GM12878 (cell line): Measurements from ENCODE around the gene UBXN10. TPM values are rescaled to one million over a fixed set of nuclear protein-coding genes. Genes with fewer than 3 reads are reported as not detected.

Experiments
- ATAC-seq: fragments of 200-7000 bp; cut with Tn5 transposase; 3 replicates; pipeline ENCODE4 v1.9.1; 2020; ENCODE audit warnings: mild to moderate bottlenecking, moderate library complexity
- BruUV-seq: library from RNA; stranded (reverse); fragments of 400-500 nt; replicated peaks from 2 replicates; lab custom pipeline; 2021; lab: Mats Ljungman, UMichigan
- CTCF ChIA-PET: fragments of 300-600 bp; sonication (Branson Sonifier 250); formaldehyde crosslinking; extraction: SDS; loops from one replicate; lab custom pipeline; 2021; ENCODE audit warnings: inconsistent platforms; lab: Yijun Ruan, JAX
- POLR2A ChIA-PET: fragments of 350-600 bp; formaldehyde crosslinking; extraction: SDS; loops from one replicate; lab custom pipeline; 2021; ENCODE audit warnings: inconsistent platforms; lab: Charles Lee
- RAD21 ChIA-PET: fragments of 300-600 bp; sonication (Branson Sonifier 250); formaldehyde crosslinking; loops from one replicate; lab custom pipeline; 2023; ENCODE audit warnings: antibody characterized with exemption; ENCODE audit not compliant: unreplicated experiment; lab: Charles Lee
- SMC1A ChIA-PET: fragments of 300-600 bp; sonication (Branson Sonifier 250); formaldehyde crosslinking; loops from one replicate; lab custom pipeline; 2023; ENCODE audit not compliant: unreplicated experiment, uncharacterized antibody; lab: Charles Lee
- DNase-seq: peaks from one replicate; pipeline ENCODE4 v3.0.0-alpha.2; 2011; ENCODE audit warnings: low read depth, low spot score
- FAIRE-seq: peaks from 3 replicates; lab custom pipeline; 2011; peaks lifted over from hg19 to GRCh38; lab: Jason Lieb, UNC
- H2AFZ ChIP-seq: 2 replicates; pipeline ENCODE4 v1.6.0; 2011; ENCODE audit warnings: low read depth, low read length, control low read depth; ENCODE audit not compliant: control insufficient read depth
- H3K27ac ChIP-seq: 2 replicates; pipeline ENCODE4 v1.5.1; 2011; ENCODE audit warnings: control low read depth; ENCODE audit not compliant: control insufficient read depth, insufficient read depth
- H3K27me3 ChIP-seq, 2 experiments: replicated peaks in 1 of 2; 2 replicates each; pipeline versions ENCODE4 v1.6.0 to v1.6.1; 2011; ENCODE audit warnings: low read length in 1 of 2; ENCODE audit not compliant: control insufficient read depth in 2 of 2, insufficient read depth in 2 of 2
- H3K36me3 ChIP-seq, 2 experiments: 2 replicates each; pipeline ENCODE4 v1.5.1; 2011; ENCODE audit warnings: low read length in 1 of 2; ENCODE audit not compliant: control insufficient read depth in 2 of 2, insufficient read depth in 2 of 2
- H3K4me1 ChIP-seq: 2 replicates; pipeline ENCODE4 v1.6.1; 2011; ENCODE audit warnings: mild to moderate bottlenecking, low read length, moderate library complexity, mixed read lengths; ENCODE audit not compliant: control insufficient read depth, insufficient read depth
- H3K4me2 ChIP-seq: 2 replicates; pipeline ENCODE4 v1.6.0; 2011; ENCODE audit warnings: control low read depth; ENCODE audit not compliant: control insufficient read depth, insufficient read depth
- H3K4me3 ChIP-seq: fragments of 200-600 bp; sonication (generic); 2 replicates; pipeline ENCODE4 v1.5.1; 2016
- H3K79me2 ChIP-seq: 2 replicates; pipeline ENCODE4 v1.6.0; 2011; ENCODE audit warnings: low read length; ENCODE audit not compliant: control insufficient read depth, insufficient read depth
- H3K9ac ChIP-seq: 2 replicates; pipeline ENCODE4 v1.8.0; 2011; ENCODE audit warnings: low read length, control low read depth, mixed read lengths; ENCODE audit not compliant: control insufficient read depth, insufficient read depth
- H3K9me3 ChIP-seq: replicated peaks from 3 replicates; pipeline ENCODE4 v1.5.1; 2011; ENCODE audit warnings: mild to moderate bottlenecking, low read length; ENCODE audit not compliant: control insufficient read depth, insufficient read depth
- H4K20me1 ChIP-seq: 2 replicates; pipeline ENCODE4 v1.6.0; 2011; ENCODE audit not compliant: control insufficient read depth, insufficient read depth
- BACH1 ChIP-seq: fragments of 450-650 bp; IDR thresholded peaks from 2 replicates; pipeline ENCODE4 v1.6.1; 2017; ENCODE audit warnings: mild to moderate bottlenecking, borderline replicate concordance
- E2F4 ChIP-seq: IDR thresholded peaks from 2 replicates; pipeline ENCODE4 v1.6.1; 2012; ENCODE audit warnings: low read depth, low read length, improper control_type of control experiment
- HDAC2 ChIP-seq: fragments of 200-600 bp; sonication (generic); IDR thresholded peaks from 2 replicates; pipeline ENCODE4 v1.6.1; 2017
- HDAC6 ChIP-seq: fragments of 200-600 bp; sonication (generic); IDR thresholded peaks from one replicate; pipeline ENCODE4 v1.8.0; 2017; ENCODE audit warnings: antibody characterized with exemption; ENCODE audit not compliant: unreplicated experiment
- NFYA ChIP-seq: IDR thresholded peaks from 2 replicates; pipeline ENCODE4 v1.6.1; 2011; ENCODE audit warnings: low read depth, mild to moderate bottlenecking, low read length, improper control_type of control experiment, borderline replicate concordance
- POLR2A ChIP-seq: IDR thresholded peaks from 2 replicates; pipeline ENCODE4 v1.6.1; 2011; ENCODE audit warnings: low read depth, mild to moderate bottlenecking, low read length
- PRDM15 ChIP-seq: fragments of 450-650 bp; formaldehyde crosslinking; IDR thresholded peaks from 2 replicates; pipeline ENCODE4 v1.4.0; 2020; ENCODE audit warnings: mild to moderate bottlenecking, moderate library complexity
- SMC3 ChIP-seq: IDR thresholded peaks from 2 replicates; pipeline ENCODE4 v1.6.1; 2011; ENCODE audit warnings: low read length, improper control_type of control experiment, borderline replicate concordance
- SP1 ChIP-seq: IDR thresholded peaks from one replicate; pipeline ENCODE4 v1.6.1; 2011; ENCODE audit warnings: low read depth, low read length
- ZNF217 ChIP-seq: fragments of 450-650 bp; IDR thresholded peaks from 2 replicates; pipeline ENCODE4 v1.6.1; 2017; ENCODE audit warnings: antibody characterized with exemption, mild to moderate bottlenecking
- WGBS: methylation state at CpG from one replicate; pipeline ENCODE4 v1.1.6; 2016; ENCODE audit warnings: low lambda C conversion rate; ENCODE audit not compliant: insufficient replicate concordance, insufficient coverage; ENCODE audit errors: missing lambda C conversion rate; 5-methylcytosine and 5-hydroxymethylcytosine counted together
- in situ Hi-C: fragments of 300-500 bp; cut with MboI; formaldehyde crosslinking; loops from 9 replicates; pipeline ENCODE4 v1.14.3; 2018; ENCODE audit warnings: mixed read lengths
- intact Hi-C: fragments of 100-400 bp; cut with micrococcal nuclease; formaldehyde crosslinking; loops from one replicate; pipeline ENCODE4 v1.14.2; 2022; ENCODE audit not compliant: unreplicated experiment
- polyA plus RNA-seq, 11 experiments: library from polyadenylated mRNA; depleted of rRNA in 4 of 11; unstranded in 6 of 11; stranded (reverse) in 5 of 11; fragments of >200 nt; fragmentation: Nextera tagmentation in 4 of 11; fragmentation: Illumina TruSeq in 1 of 11; extraction: Ambion mirVana in 4 of 11; extraction: Trizol in 1 of 11; gene quantifications; 1 replicate in 1 of 11; 2 replicates in 10 of 11; pipeline versions ENCODE4 v1.2.1 to v1.2.3, GENCODE V29; 2011 to 2016; ENCODE audit warnings: inconsistent platforms in 2 of 11, missing spikeins in 2 of 11, low read depth in 1 of 11
- total RNA-seq, 4 experiments: library from RNA; depleted of rRNA in 3 of 4; stranded (reverse); fragments of >200 nt in 3 of 4; fragmentation: Illumina TruSeq in 1 of 4; extraction: Trizol in 1 of 4; gene quantifications; 2 replicates each; pipeline versions ENCODE4 v1.2.1 to v1.2.3, GENCODE V29; 2013 to 2021
- TF ChIP-seq, protein P1 (sequence below): IDR thresholded peaks from 2 replicates; pipeline ENCODE4 v1.6.1; 2012; ENCODE audit warnings: mild to moderate bottlenecking, low read depth, low read length

UBXN10 gene
- total and polyA plus RNA-seq, 10 of the 15 experiments (the other 5 are each of a cell fraction or from before 2014, with no cell fraction given): 0.03 to 0.15 (median 0.06) TPM; not detected in 7

GRCh38 chr1:20136249-20136648, 49.6 kb upstream of the UBXN10 start:
- H3K9me3 ChIP-seq: no peaks in the 10 kb centered on the region
- WGBS: 93% methylated on average over 3 of the region's 3 CpGs
- ChIA-PET CTCF (interaction anchor here (0.7 kb wide), 1 partner anchor 23 kb away, joined by 3 read pairs; no protein-coding TSS in a partner anchor), SMC1A (interaction anchor here (2.0 kb wide), 1 partner anchor 10 kb away, joined by 5 read pairs; no protein-coding TSS in a partner anchor), POLR2A (no interaction called here), RAD21 (no interaction called here)
- no peaks in the 10 kb centered on the region for H3K4me1 ChIP-seq
- H3K4me3 ChIP-seq: no peak overlapping the region
- H4K20me1 ChIP-seq: no peaks in the 10 kb centered on the region
- H3K27ac ChIP-seq: no peak overlapping the region
- ATAC-seq (no peak), DNase-seq (no peak), FAIRE-seq (no peak)
- no peak for TF ChIP-seq SMC3
- no peak for TF ChIP-seq BACH1
- TF ChIP-seq E2F4: no peak
- TF ChIP-seq ZNF217: no peak
- no peak for TF ChIP-seq PRDM15
- TF ChIP-seq NFYA: no peak
- TF ChIP-seq POLR2A: no peak
- TF ChIP-seq, protein P1, sequence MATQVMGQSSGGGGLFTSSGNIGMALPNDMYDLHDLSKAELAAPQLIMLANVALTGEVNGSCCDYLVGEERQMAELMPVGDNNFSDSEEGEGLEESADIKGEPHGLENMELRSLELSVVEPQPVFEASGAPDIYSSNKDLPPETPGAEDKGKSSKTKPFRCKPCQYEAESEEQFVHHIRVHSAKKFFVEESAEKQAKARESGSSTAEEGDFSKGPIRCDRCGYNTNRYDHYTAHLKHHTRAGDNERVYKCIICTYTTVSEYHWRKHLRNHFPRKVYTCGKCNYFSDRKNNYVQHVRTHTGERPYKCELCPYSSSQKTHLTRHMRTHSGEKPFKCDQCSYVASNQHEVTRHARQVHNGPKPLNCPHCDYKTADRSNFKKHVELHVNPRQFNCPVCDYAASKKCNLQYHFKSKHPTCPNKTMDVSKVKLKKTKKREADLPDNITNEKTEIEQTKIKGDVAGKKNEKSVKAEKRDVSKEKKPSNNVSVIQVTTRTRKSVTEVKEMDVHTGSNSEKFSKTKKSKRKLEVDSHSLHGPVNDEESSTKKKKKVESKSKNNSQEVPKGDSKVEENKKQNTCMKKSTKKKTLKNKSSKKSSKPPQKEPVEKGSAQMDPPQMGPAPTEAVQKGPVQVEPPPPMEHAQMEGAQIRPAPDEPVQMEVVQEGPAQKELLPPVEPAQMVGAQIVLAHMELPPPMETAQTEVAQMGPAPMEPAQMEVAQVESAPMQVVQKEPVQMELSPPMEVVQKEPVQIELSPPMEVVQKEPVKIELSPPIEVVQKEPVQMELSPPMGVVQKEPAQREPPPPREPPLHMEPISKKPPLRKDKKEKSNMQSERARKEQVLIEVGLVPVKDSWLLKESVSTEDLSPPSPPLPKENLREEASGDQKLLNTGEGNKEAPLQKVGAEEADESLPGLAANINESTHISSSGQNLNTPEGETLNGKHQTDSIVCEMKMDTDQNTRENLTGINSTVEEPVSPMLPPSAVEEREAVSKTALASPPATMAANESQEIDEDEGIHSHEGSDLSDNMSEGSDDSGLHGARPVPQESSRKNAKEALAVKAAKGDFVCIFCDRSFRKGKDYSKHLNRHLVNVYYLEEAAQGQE: no peak
- no peak for TF ChIP-seq HDAC2
- TF ChIP-seq SP1: no peak
- TF ChIP-seq HDAC6: no peak
- H3K79me2 ChIP-seq: no peaks in the 10 kb centered on the region
- no TSS peak for BruUV-seq
- intact Hi-C loops: no loop called here
- H3K4me2 ChIP-seq: no peak overlapping the region
- H3K36me3 ChIP-seq: no peaks in the 10 kb centered on the region
- H3K27me3 ChIP-seq: no peaks in the 10 kb centered on the region
- no peak overlapping the region for H3K9ac ChIP-seq
- H2AFZ ChIP-seq: no peak overlapping the region
- in situ Hi-C loops: no loop called here
